Stimulated activated CD8-positive, alpha-beta memory T cell treated with anti-CD3 and anti-CD28 coated beads, Interleukin-7, amount 100 ng/mL, for 24 hours (primary cell): ENCODE results near the gene CDH12.
"Not testable (repeated sequence)": the region's sequence is repeated elsewhere in the genome, so short reads cannot be mapped to it uniquely, and the experiment has no call there.

Experiments used
- DNase-seq: peaks from one replicate; pipeline ENCODE4 v3.0.0-alpha.2; 2020; ENCODE audit warnings: low read depth

Gene CDH12

GRCh38 chr5:22460189-22460588, 393.0 kb downstream of the CDH12 start:
- DNase-seq, result no peak

GRCh38 chr5:22432905-22433304, 420.2 kb downstream of the CDH12 start:
- DNase-seq, result no peak

- DNase-seq, result no peak
Measured at GRCh38 chr5:22431840-22432239, 421.3 kb downstream of the CDH12 start.

- DNase-seq, result no peak
Measured at GRCh38 chr5:22431406-22431805, 421.7 kb downstream of the CDH12 start.

- DNase-seq, result no peak
Measured at GRCh38 chr5:22411554-22412349, 441.4 kb downstream of the CDH12 start.

GRCh38 chr5:22391956-22392355, 461.2 kb downstream of the CDH12 start:
- DNase-seq, result no peak

- DNase-seq, result no peak
Measured at GRCh38 chr5:22390888-22391287, 462.3 kb downstream of the CDH12 start.

GRCh38 chr5:22372826-22373660, 480.1 kb downstream of the CDH12 start:
- no peak for DNase-seq

GRCh38 chr5:22372376-22372775, 480.8 kb downstream of the CDH12 start:
- DNase-seq, result no peak

- DNase-seq, result no peak
Measured at GRCh38 chr5:22354956-22355355, 498.2 kb downstream of the CDH12 start.

GRCh38 chr5:22352493-22352892, 500.7 kb downstream of the CDH12 start:
- no peak for DNase-seq

GRCh38 chr5:22351178-22351577, 502.0 kb downstream of the CDH12 start:
- no peak for DNase-seq

- DNase-seq, result no peak
Measured at GRCh38 chr5:22348027-22348426, 505.1 kb downstream of the CDH12 start.

GRCh38 chr5:22344000-22344399, 509.1 kb downstream of the CDH12 start:
- DNase-seq, result no peak

GRCh38 chr5:22341406-22341805, 511.7 kb downstream of the CDH12 start:
- DNase-seq, result no peak

- not testable (repeated sequence) for DNase-seq
Measured at GRCh38 chr5:22332949-22333348, 520.2 kb downstream of the CDH12 start.

GRCh38 chr5:22329683-22330082, 523.5 kb downstream of the CDH12 start:
- DNase-seq, result no peak

GRCh38 chr5:22319798-22320197, 533.3 kb downstream of the CDH12 start:
- DNase-seq, result no peak

- no peak for DNase-seq
Measured at GRCh38 chr5:22316294-22316693, 536.9 kb downstream of the CDH12 start.

- DNase-seq, result not testable (repeated sequence)
Measured at GRCh38 chr5:22315052-22315451, 538.1 kb downstream of the CDH12 start.

GRCh38 chr5:22314548-22314947, 538.6 kb downstream of the CDH12 start:
- DNase-seq, result no peak

- no peak for DNase-seq
Measured at GRCh38 chr5:22306011-22306410, 547.1 kb downstream of the CDH12 start.

GRCh38 chr5:22295832-22296231, 557.3 kb downstream of the CDH12 start:
- DNase-seq, result no peak
